MM.1S (cell line): Measurements from ENCODE around the gene ZNF134.

ENCODE experiments used
- DNase-seq: peaks from one replicate; pipeline ENCODE4 v3.0.0-alpha.2; 2015
- H2AFZ ChIP-seq: fragments of 300-600 bp; sonication (generic); 2 replicates; pipeline ENCODE4 v1.6.0; 2016; ENCODE audit warnings: antibody characterized with exemption, low read length
- H3F3A ChIP-seq: fragments of 300-600 bp; sonication (generic); 2 replicates; pipeline ENCODE4 v1.6.1; 2016; ENCODE audit warnings: mild to moderate bottlenecking, antibody characterized with exemption, low read length, moderate library complexity, mixed read lengths; ENCODE audit not compliant: insufficient read depth
- H3K27ac ChIP-seq: fragments of 300-600 bp; sonication (generic); 2 replicates; pipeline ENCODE4 v1.5.1; 2016; ENCODE audit warnings: mild to moderate bottlenecking, low read length
- H3K27me3 ChIP-seq: fragments of 300-600 bp; sonication (generic); replicated peaks from 2 replicates; pipeline ENCODE4 v1.6.0; 2016; ENCODE audit warnings: low read length; ENCODE audit not compliant: insufficient read depth
- H3K36me3 ChIP-seq: fragments of 300-600 bp; sonication (generic); replicated peaks from 2 replicates; pipeline ENCODE4 v1.6.1; 2016; ENCODE audit warnings: mild to moderate bottlenecking, low read length, mixed read lengths; ENCODE audit not compliant: insufficient read depth
- H3K4me1 ChIP-seq: fragments of 300-600 bp; sonication (generic); 2 replicates; pipeline ENCODE4 v1.6.1; 2016; ENCODE audit warnings: low read length, mixed read lengths
- H3K4me2 ChIP-seq: fragments of 300-600 bp; sonication (generic); 2 replicates; pipeline ENCODE4 v1.6.0; 2016; ENCODE audit warnings: low read depth, low read length
- H3K4me3 ChIP-seq: fragments of 300-600 bp; sonication (generic); 2 replicates; pipeline ENCODE4 v1.5.1; 2016; ENCODE audit warnings: low read length, mixed read lengths
- H3K79me2 ChIP-seq: fragments of 300-600 bp; sonication (generic); 2 replicates; pipeline ENCODE4 v1.6.1; 2016; ENCODE audit warnings: mixed run types, low read length, mixed read lengths
- H3K9ac ChIP-seq: fragments of 300-600 bp; sonication (generic); 2 replicates; pipeline ENCODE4 v1.6.1; 2016; ENCODE audit warnings: low read length, mixed read lengths
- H3K9me2 ChIP-seq: fragments of 300-600 bp; sonication (generic); replicated peaks from 2 replicates; pipeline ENCODE4 v1.6.1; 2016; ENCODE audit warnings: mild to moderate bottlenecking, low read length, mixed read lengths; ENCODE audit not compliant: insufficient read depth
- H3K9me3 ChIP-seq: fragments of 300-600 bp; sonication (generic); replicated peaks from 2 replicates; pipeline ENCODE4 v1.6.1; 2016; ENCODE audit warnings: mild to moderate bottlenecking, low read length, mixed read lengths; ENCODE audit not compliant: insufficient read depth
- H4K20me1 ChIP-seq: fragments of 300-600 bp; sonication (generic); 2 replicates; pipeline ENCODE4 v1.6.1; 2016; ENCODE audit warnings: mild to moderate bottlenecking, low read length, moderate library complexity, mixed read lengths; ENCODE audit not compliant: insufficient read depth
- CTCF ChIP-seq: fragments of 300-600 bp; sonication (generic); IDR thresholded peaks from 2 replicates; pipeline ENCODE4 v1.5.1; 2016; ENCODE audit warnings: antibody characterized with exemption, low read length, mixed read lengths
- EZH2 ChIP-seq: fragments of 300-600 bp; sonication (generic); optimal IDR thresholded peaks from 2 replicates; pipeline ENCODE3; 2017; ENCODE audit warnings: low read depth, mild to moderate bottlenecking, antibody characterized with exemption, low read length, mixed read lengths
- EZH2phosphoT487 ChIP-seq: fragments of 300-600 bp; sonication (generic); IDR thresholded peaks from 2 replicates; pipeline ENCODE4 v1.6.1; 2018; ENCODE audit warnings: antibody characterized with exemption, low read length

The ZNF134 gene

GRCh38 chr19:57651654-57651996 lies 37.6 kb downstream of the ZNF134 start:
- no peak overlapping the region for H3K27ac ChIP-seq
- H3K4me3 ChIP-seq = no peak overlapping the region
- no peak overlapping the region for H3K9ac ChIP-seq
- TF ChIP-seq CTCF = no peak
- TF ChIP-seq EZH2phosphoT487 = no peak
- TF ChIP-seq EZH2 = no peak
- H3K9me2 ChIP-seq = no peaks in the 10 kb centered on the region
- H3K9me3 ChIP-seq = no peaks in the 10 kb centered on the region
- no peaks in the 10 kb centered on the region for H3K4me1 ChIP-seq
- H4K20me1 ChIP-seq = no peaks in the 10 kb centered on the region
- H3K79me2 ChIP-seq = no peaks in the 10 kb centered on the region
- no peak for DNase-seq
- no peaks in the 10 kb centered on the region for H3K27me3 ChIP-seq
- H2AFZ ChIP-seq = no peak overlapping the region
- no peak overlapping the region for H3K4me2 ChIP-seq
- no peaks in the 10 kb centered on the region for H3K36me3 ChIP-seq
- no peaks in the 10 kb centered on the region for H3F3A ChIP-seq

GRCh38 chr19:57653689-57654088 lies 39.6 kb downstream of the ZNF134 start:
- H3K9ac ChIP-seq = no peak overlapping the region
- H3K4me3 ChIP-seq = no peak overlapping the region
- TF ChIP-seq EZH2 (no peak), EZH2phosphoT487 (no peak), CTCF (no peak)
- H3K9me2 ChIP-seq = no peaks in the 10 kb centered on the region
- H3K4me2 ChIP-seq = no peak overlapping the region
- DNase-seq = no peak
- no peak overlapping the region for H3K27ac ChIP-seq
- H4K20me1 ChIP-seq = no peaks in the 10 kb centered on the region
- no peaks in the 10 kb centered on the region for H3K36me3 ChIP-seq
- no peaks in the 10 kb centered on the region for H3K27me3 ChIP-seq
- no peaks in the 10 kb centered on the region for H3K4me1 ChIP-seq
- no peaks in the 10 kb centered on the region for H3K9me3 ChIP-seq
- H2AFZ ChIP-seq = no peak overlapping the region
- H3K79me2 ChIP-seq = no peaks in the 10 kb centered on the region
- no peaks in the 10 kb centered on the region for H3F3A ChIP-seq

- no peaks in the 10 kb centered on the region for H4K20me1 ChIP-seq
- no peaks in the 10 kb centered on the region for H3K79me2 ChIP-seq
- no peaks in the 10 kb centered on the region for H3F3A ChIP-seq
- H3K4me1 ChIP-seq = no peaks in the 10 kb centered on the region
- H3K9me2 ChIP-seq = no peaks in the 10 kb centered on the region
- no peak overlapping the region for H3K4me2 ChIP-seq
- H3K9ac ChIP-seq = no peak overlapping the region
- no peak for TF ChIP-seq EZH2
- no peak for DNase-seq
- no peak overlapping the region for H2AFZ ChIP-seq
- H3K9me3 ChIP-seq = no peaks in the 10 kb centered on the region
- H3K27me3 ChIP-seq = no peaks in the 10 kb centered on the region
- no peaks in the 10 kb centered on the region for H3K36me3 ChIP-seq
- H3K27ac ChIP-seq = no peak overlapping the region
- H3K4me3 ChIP-seq = no peak overlapping the region
These were observed 41.4 kb downstream of the ZNF134 start for GRCh38 chr19:57655443-57655842.

- Histone ChIP-seq H3K79me2 (no peaks in the 10 kb centered on the region), H3K27me3 (no peaks in the 10 kb centered on the region), H3K9ac (no peak overlapping the region), H3K9me2 (no peaks in the 10 kb centered on the region), H3K4me1 (no peaks in the 10 kb centered on the region), H2AFZ (no peak overlapping the region), H3K4me2 (no peak overlapping the region), H4K20me1 (no peaks in the 10 kb centered on the region), H3K4me3 (no peak overlapping the region), H3F3A (no peaks in the 10 kb centered on the region), H3K9me3 (no peaks in the 10 kb centered on the region), H3K36me3 (no peaks in the 10 kb centered on the region), H3K27ac (no peak overlapping the region)
- DNase-seq = no peak
- TF ChIP-seq EZH2phosphoT487 (no peak), CTCF (no peak), EZH2 (no peak)
These were observed 42.3 kb downstream of the ZNF134 start for GRCh38 chr19:57656346-57656745.
